HG02642 (cell line): ENCODE data around the gene SLC38A2.

ENCODE experiments used
- ATAC-seq: cut with Tn5 transposase; IDR thresholded peaks from one replicate; pipeline ENCODE4 v1.9.1; 2021; ENCODE audit warnings: mild to moderate bottlenecking; ENCODE audit not compliant: unreplicated experiment, poor library complexity

SLC38A2 gene

DNA sequence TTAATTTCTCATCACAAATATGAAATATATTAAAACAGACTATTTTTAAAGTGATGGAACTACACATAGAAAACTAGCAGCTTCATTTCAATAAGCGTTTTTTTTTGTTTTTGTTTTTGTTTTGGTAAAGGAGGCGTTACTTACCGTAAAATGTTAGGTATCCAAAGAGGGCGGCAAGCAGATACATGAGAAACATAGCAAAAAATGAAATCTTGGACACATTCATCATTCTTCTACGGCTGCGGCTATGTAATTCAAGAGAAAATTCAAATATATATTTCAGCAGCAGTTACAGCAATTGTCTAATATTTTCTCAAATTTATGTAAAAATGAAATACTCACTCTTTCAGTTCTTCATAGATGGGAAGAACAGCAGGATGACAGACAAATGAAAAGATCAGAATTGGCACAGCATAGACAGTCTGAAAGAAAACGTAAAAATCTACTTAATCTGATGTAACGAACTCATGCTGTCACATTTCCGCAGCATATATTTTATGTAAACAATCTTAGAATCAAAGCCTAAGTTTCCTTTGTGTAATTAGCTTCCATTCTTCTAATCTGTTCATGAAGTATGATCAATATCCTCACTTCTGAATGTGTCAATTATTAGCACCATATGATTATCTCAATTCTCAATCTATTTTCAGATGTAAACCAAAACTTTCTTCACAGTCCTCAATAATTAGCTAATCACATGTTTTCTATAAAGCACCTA, 8.8 kb downstream of the SLC38A2 start:
- no peak for ATAC-seq

DNA sequence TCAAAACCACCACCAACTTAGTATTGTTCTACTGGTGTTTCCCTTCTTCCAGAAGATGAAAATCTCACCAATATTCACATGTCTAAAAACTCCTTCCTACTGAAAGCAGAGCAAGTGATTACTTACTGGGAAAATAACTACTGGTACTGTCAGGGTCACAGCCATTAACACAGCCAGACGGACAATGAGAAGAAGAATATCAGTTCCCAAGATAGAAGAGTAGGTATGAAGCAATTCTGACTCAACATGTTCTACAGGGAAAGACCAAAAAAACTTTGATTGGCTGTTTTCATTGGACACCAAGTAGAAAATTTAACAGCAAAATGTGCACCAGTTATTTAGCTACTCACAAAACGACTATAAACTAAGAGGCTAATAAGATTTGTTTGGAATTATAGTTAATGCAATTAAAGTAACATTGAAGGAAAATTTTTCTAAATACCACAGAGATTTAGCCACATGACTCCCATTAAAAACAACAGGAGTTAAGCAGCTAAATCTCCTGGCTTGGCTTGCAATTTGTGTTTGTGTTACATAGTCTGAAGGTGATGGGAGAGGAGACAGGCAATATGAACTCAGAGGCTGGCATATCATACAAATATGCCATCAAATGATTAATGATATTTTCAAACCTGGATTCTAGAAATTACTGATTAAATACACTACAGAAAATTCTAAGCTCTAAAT, 9.5 kb downstream of the SLC38A2 start:
- ATAC-seq, result no peak

DNA sequence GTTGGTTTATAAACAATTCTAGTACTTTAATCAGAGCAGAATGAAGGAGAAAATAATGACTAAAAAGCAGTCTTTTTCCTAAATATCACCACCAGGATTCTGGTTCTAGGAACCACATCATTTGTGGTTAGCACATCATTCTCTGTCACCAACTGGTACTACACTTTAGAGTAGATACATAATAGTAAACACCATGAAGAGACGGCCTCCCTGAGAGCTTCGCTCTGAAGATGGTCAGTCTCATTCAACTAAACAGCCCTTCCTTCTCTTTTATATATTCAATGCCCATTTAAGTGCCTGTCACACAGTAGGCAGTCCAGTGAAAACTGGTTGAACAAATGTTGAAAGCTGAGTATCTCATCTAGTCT, 10.9 kb downstream of the SLC38A2 start:
- ATAC-seq, result no peak

DNA sequence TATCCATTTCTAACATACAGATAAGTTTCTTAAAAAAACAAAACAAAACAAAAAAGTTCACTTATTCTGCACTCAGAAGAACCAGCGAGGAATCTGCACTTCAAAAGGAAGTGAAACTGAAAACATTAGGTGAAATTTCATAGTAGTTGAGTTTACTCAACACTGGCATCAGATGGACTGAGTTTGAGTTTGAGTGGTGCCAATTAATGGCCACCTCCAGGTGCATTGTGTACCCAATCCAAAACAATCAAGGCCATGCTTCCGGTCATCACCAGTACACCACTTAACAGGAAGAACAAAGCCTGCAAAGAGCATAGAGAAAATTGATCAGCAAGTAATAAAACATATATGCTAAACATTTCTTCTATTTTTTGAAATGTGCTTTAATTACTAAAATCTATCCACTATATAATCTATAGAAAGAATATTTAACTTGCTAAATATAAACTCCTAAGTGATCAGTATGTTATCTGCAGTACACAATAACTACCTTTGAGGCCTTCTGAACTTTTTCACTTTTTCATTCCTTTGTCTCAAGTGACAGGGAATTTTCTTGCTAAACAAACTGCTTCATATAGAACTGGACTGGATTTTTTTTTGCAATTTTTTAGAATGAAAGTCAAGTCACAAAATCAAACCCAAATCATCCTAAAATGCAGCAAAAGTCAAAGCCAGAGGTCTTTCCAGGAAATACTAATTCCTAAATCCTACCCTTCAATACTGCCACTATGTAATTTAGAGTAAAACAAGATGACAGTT, 11.5 kb downstream of the SLC38A2 start:
- peak; percentile 68 for ATAC-seq

DNA sequence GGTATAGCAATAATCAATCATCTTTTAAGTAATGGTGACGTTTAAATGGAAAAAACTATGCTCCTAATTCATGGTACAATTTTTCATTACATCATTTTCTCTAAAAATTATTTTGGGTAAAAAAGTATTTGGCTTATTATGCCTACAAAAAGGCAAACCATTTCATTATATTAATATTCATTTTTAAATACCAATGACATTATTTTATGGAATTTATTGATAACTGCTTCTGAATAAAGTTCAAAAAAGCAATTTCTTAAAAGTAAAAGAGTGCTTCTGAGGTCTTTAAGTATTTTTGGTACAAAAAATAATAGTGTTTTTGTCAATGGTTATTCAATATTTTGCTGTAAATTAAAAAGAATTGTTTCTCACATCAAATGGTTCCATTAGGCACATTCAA, 12.2 kb downstream of the SLC38A2 start:
- no peak for ATAC-seq

DNA sequence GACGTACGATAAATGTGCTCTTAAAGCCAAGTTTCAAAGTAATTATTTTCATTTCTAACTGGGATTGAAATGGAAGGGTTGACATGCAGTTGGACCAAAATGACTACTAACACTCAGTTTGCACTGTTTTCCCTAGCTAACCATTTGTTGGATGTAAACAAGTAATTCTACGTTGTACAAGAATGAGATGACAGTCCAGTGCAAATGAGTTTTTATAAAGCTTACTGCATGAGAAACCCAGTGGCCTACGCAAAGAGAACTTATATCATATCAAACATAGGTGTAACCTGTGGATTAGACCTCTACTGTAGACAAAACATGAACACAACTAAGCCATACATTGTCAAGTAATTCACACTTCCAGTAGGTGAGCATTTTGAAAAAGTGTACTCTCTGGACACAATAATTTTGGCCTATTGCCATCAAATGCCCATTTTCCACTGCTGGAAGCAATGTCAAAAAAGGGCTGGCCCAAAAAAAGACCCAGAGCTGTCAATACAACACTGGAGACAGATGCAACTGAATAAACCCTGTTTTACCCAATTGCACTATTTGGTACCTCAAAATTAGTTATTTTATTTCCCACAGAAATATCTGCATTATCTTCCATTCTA, 12.8 kb downstream of the SLC38A2 start:
- ATAC-seq, result no peak

DNA sequence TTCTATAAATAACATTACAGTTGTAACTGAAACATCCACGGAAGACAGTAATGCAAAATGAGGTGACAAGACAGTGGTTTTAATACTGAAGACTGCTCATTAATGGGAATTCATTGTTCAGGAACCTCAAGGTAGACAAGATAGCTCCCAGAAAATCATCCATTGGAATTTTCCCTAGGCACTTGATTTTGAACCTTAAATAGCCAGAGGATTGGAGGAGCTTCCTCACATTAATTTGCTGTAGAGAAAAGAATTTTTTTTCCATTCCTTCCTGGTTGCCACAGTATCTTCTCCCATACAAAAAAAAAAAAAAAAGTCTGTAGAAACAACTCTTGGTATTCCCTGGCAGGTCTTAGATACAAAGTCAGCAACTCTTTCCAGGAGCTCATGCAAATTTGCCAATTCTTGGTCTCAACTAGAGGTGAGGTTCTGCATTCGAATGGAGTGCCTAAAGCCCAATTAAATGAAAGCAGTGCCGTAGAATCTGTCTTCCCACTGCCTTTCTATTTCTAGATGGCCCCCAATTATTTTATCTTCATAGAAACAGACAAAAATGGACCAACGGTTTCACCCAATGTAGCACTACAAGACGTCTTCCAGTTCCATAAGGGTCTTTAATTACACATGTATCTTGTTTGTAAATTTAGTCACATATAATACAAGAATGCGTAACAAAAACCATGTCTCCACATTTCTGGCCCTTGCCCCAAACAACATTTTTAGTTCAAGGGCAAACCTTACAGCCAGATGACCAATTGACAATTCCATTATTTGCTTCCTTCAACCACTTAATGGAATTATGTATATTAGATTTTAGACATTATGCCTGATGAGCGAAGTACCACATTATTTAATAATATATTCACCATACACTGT, 13.5 kb downstream of the SLC38A2 start:
- no peak for ATAC-seq

DNA sequence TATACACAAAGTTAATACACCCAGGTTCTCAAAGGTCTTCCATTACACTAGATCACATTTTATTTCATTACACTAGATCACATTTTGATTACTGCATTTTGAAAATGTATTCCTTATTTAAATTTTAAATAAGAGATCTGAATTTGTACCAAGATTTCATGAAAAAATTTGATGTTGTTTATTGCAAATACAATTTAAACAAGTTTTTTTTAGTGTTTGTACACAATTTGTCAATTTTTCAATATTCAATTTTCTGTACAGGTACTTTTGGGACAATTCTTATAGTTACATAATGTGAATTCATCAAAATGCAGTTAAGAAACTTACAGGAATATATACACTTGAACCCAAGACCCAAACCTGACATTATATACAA, 14.3 kb downstream of the SLC38A2 start:
- no peak for ATAC-seq

DNA sequence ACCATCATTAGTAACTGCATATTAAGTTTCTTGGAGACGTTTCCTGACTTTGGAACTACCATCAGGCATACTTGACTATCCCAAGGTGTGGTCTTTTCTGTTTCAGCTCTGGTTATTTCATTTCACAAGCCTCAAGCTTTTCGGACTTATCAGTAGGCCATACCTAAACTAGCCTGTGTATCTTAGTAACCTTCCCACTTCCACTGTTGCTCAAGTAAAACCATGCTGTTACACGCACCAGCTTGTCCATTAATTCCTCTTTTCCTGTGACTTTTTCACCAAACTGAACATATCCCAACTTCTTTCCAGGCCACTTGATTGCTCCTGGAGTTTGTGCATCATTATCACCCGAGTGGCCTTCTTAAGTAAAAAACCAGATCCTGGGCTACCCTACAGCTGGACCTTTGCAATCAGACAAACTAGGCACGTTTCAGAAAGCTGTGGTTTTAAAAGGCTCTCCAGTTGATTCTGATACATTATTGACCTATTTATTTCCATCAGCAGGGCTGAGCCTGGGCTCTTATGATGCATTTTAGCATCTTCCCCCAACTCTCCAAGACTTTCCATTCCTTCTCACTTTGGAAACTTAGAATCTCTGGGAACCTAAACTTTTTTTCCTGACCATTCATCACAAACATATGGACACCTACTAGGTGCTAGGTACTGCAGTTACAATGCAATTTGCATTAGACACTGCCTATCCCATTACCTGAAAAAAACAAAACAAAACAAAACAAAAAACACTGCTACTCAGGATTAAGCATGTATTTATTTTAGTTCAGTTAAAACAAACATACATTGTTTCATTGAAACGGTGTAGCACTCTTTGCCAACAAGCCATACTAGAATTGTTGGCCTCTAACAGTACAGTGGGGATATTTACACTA, 14.9 kb downstream of the SLC38A2 start:
- no peak for ATAC-seq

DNA sequence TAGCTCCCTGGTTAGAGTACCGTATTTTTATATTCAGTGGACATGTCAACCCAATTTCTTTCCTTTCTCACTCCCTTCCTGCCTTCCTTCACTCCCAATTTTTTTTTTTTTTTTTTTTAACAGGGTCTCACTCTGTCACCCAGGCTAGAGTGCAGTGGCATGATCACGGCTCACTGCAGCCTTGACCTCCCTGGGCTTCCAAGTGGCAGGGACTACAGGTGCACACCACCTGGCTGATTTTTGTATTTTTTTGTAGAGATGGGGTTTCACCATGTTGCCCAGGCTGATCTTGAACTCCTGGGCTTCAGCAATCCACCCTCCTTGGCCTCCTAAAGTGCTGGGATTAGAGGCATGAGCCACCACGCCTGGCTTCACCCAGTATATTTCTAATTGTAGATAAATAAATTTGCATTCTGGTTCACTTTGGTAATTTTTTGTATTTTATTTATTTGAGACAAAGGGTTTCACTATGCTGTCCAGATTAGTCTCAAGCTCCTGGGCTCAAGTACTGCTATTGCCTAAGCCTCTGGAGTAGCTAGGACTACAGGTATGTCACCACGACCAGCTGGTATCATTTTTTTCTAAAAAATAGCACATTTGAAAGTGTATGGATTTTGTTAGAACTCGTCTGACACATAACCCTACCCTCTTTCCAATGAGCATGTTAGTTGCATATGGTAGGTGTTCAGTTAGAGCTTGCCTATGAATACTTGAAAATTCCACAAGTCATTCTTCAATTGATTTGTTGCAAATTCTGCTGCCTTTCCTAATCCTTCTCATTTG, 15.7 kb downstream of the SLC38A2 start:
- ATAC-seq, result no peak

DNA sequence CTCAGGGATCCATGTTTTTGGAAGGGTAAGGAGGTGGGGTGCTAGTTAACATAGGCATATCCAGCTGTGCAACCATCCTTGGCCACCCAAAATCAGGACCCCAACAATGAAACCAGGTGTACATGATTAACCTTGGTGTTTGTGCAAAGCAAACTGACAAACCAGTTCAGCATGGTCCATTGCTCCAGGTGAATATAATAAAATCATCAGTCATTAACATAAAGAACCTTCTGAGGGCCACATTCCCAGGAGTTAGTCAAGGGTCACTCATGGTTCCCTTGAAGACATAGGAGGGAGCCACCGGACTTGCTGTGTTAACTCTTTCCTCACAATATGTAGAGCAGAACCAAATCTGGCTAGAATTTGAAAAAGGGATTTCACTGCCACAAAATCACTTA, 17.8 kb downstream of the SLC38A2 start:
- ATAC-seq, result no peak

DNA sequence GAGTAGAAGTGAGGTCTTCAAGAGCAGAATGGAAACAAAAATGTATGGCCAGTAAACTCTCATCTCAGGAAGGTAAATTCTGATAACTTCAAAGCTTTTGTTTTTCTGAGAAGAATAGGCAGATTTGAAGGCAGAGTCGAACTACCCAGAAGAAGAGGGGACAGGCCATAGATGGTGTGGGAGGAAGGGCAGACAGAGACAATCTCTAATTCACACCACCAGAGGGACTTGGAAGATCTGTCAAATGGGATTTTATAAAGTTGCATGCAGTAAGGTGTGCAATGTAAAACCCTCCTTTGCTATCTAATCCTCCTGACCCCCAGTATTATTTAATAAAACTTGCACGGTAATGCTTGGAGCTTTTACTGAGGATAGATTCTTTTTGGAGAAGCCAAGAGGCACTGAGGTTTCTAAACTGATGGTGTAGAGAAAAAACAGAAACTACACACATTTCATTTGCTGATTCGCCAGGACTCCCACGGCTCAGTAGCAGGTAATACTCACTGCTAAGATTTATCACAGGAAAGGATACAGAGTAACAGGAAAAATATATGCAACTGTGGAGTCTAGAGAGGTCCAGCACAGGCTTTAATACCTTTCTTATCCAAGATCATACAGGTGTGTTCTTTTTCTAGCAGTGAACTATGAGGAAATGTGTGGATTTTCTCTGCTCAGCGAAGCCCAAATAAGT, 18.3 kb downstream of the SLC38A2 start:
- ATAC-seq, result no peak

DNA sequence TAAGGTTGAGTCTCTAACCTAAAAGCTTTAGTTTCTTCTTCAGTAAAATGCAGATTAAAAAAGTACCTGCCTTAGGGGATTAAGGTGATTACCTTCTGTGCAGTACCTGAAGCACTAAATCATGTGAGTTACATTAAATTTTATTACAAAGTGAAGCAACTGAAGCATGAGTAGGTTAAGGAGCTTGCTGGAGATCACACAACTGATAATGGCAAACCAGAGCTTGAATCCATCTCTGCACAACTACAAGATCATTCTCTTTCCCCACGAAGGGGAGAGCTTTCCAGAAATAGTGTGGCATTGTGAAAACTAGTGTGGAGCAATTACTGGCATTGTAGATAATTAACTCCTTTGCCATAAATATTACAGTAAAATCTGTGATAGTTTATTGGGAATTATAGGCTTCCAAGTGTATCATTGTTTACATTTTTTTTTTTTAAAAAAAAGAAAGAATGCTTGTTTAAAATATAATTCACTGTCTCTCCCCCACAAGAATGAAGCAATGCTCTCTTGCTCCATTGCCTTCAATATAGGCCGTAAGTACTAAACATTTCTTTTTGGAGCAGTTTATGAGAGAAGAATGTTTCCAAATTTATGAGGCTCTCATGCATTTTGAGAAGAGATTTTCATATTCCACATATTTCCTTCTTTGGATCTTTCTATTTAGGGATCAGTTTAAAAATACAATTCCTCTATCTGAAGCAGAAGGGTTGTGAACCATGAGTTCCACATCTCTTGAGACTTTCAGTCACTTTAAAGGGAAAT, 20.5 kb downstream of the SLC38A2 start:
- no peak for ATAC-seq

DNA sequence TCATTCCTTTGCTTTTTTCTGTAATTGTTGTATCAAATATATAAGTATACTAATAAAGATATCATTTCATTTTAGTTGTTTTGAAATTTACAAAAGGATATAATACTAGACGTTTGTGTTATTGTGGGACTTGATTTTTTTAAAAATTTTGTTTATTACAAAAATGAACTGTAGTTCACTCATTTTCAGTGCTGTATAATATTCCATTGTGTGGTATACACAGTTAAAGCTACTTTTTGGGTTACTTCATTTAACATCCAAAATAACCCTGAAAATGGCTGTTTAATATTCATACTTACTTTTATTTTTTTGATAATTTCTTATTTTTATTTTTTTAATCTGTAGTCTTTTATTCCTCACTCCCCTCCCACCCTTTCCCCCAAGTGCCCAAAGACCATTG, 21.4 kb downstream of the SLC38A2 start:
- no peak for ATAC-seq

DNA sequence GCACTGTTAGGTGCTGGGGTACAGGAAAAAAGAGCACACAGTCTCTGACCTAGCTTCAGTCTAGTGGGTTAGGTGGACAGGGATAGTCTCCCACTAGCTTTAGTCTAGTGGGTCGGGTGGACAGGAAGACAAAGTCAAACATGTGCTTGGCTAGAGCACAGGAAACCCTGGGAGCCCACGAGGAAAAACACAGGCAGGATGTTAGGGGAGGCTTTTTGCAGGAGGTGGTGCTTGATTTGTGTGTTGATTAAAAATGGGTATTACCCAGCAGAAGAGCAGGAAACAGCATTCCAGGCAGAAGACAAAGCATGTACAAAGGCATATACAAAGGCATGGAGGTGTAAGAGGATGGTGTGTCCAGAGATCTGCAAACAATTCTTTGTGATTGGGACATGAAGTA, 23.3 kb downstream of the SLC38A2 start:
- no peak for ATAC-seq

DNA sequence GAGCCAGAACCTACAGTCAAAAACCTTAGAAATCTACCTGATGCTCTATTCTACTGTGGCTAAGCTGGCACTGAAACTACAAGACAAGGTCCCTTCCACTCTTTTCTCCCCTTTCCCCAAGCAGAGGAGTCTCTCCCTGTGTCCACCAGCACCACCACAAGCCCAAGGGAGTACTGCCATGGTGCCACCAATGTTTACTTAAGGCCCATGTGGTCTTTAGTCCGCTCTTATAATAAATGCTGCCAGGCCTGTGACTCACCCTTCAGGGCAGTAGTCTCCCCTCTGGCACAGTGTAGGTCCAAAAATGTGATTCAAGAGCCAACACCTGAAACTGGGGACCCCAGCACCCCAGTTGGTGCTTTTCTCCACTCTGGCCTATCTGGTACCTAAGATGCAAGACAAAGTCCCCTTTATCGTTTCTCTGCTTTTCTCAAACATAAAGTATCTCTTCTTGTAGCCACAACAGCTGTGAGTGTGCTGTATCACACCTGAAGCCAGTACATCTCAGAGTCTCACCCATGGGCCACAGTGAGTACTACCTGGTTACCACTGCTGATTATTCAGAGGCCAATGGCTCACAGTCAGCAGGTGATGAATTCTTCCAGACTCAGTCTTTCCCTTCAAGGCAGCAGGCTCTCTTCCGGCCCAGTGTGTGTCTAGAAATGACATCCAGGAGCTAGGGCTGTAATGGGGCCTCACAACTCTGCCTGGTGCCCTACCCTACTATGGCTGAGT, 29.3 kb downstream of the SLC38A2 start:
- ATAC-seq, result no peak
